SU-DHL-6 (cell line): Measurements from ENCODE around the gene AQP12B.

Source experiments
- CTCF ChIP-seq: fragments of 200-600 bp; sonication (generic); IDR thresholded peaks from one replicate; pipeline ENCODE4 v1.5.1; 2017; ENCODE audit warnings: antibody characterized with exemption, mild to moderate bottlenecking, low read length, moderate library complexity; ENCODE audit not compliant: insufficient read depth, poor library complexity, severe bottlenecking
- EZH2phosphoT487 ChIP-seq: fragments of 200-600 bp; sonication (generic), shearing (Covaris generic); conservative IDR thresholded peaks from 2 replicates; pipeline ENCODE4 v1.6.1; 2018; ENCODE audit warnings: mild to moderate bottlenecking, antibody characterized with exemption, low read length, moderate library complexity, mixed read lengths

GRCh38 chr2:240732184-240732583 lies 49.5 kb upstream of the AQP12B start:
- TF ChIP-seq CTCF, result no peak
- TF ChIP-seq EZH2phosphoT487, result no peak
